ENCODE measurements around the gene ABHD2.

DNA sequence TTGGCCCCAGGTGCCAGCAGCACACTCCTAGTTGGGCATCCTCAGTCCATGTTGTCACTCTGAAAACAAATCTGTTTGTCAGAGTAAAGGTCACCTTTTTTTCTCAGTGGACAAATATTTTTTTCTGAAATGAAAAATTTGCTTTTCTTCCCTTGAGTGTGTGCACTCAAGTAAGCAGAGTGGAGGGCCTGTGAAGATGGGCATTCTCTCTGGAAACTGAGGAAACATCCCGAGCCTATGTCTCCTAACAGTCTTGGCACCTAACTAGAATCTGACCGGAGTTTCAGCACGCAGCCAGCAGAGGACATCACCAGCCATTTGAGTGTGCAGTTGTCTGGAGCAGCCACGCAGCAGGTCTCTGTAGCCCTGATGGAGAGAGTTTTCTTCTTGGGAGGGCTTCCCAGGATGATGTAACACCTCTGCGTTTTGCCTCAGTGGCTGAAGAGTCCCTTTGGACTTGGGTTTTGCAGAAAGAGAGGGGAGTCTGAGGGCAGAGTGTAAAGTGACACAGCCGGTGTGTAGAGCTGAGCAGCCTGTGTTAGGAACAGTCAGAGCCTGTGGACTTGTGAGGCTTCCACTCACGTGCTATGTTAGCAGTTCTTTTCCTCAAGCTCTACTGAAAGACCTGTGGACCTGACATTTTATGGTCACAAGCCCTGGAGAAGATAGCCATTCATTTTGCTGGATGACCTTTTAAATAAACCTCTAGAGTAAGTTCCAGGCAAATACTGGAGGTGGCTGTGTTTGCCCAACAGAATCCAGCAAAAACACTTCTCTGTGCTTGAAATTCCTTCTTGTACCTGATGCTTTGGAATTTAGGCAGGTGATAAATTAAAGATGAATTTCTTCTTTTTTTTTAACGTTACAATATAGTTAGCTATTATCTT lies 51.6 kb downstream of the ABHD2 start:
- TF ChIP-seq, protein P1, sequence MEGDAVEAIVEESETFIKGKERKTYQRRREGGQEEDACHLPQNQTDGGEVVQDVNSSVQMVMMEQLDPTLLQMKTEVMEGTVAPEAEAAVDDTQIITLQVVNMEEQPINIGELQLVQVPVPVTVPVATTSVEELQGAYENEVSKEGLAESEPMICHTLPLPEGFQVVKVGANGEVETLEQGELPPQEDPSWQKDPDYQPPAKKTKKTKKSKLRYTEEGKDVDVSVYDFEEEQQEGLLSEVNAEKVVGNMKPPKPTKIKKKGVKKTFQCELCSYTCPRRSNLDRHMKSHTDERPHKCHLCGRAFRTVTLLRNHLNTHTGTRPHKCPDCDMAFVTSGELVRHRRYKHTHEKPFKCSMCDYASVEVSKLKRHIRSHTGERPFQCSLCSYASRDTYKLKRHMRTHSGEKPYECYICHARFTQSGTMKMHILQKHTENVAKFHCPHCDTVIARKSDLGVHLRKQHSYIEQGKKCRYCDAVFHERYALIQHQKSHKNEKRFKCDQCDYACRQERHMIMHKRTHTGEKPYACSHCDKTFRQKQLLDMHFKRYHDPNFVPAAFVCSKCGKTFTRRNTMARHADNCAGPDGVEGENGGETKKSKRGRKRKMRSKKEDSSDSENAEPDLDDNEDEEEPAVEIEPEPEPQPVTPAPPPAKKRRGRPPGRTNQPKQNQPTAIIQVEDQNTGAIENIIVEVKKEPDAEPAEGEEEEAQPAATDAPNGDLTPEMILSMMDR (IDR thresholded peaks at IDR 0.05): peak in 1 of 6 experiments; percentile 8
- TF ChIP-seq POLR2A (IDR thresholded peaks at IDR 0.05): no peak

Measured in adrenal gland (tissue), 5 donors.